Activated CD4-positive, alpha-beta T cell treated with anti-CD3 and anti-CD28 coated beads for 1 hour (primary cell): ENCODE data around the gene MVB12B.

Source experiments
- DNase-seq: peaks from one replicate; pipeline ENCODE4 v3.0.0-alpha.2; 2020

MVB12B gene

GRCh38 chr9:126411948-126412284 lies 85.3 kb downstream of the MVB12B start:
- no peak for DNase-seq

DNA sequence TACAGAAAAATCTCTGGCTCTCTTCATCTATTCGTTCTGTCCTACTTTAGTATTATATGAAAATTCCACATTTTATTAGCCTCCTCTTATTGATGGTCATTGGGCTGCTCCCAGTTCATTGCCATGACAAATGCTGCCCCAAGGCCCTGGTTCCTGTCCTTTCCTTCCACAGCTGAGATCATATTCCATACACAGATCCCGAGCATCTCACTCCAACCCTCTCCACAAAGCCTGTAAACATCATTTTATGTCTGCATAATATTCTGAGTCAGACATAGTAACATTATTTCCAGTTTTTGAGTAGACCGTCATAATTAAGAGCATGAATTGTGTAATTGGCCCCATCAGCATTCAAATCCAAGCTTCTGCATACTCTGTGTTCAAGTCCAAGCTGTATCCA lies 86.3 kb downstream of the MVB12B start:
- DNase-seq: no peak

GRCh38 chr9:126413391-126414068 lies 86.9 kb downstream of the MVB12B start:
- no peak for DNase-seq

- DNase-seq: no peak
These were observed 89.2 kb downstream of the MVB12B start for GRCh38 chr9:126415741-126416370.

GRCh38 chr9:126417043-126417442 lies 90.4 kb downstream of the MVB12B start:
- no peak for DNase-seq

- DNase-seq: no peak
These were observed 91.1 kb downstream of the MVB12B start for GRCh38 chr9:126417684-126418083.

DNA sequence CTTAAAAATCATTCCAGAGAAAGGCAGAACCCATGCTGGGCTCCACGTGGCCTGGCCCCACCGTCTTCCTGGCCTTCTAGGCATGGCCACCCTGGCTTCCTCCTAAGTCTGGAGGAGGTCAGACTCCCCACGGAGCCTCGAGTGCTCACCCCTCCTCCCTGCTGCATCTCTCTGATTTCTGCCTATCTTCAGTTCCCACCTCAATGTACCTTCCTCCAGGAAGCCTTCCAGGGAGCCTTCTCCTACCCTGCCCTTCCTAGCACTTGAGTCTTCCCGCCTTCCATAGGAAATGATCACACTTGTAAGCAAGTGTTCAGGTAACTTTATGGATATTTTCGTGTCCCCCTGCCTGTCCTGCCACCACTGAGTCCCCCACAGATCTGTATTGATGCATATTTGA lies 92.0 kb downstream of the MVB12B start:
- DNase-seq: no peak

- no peak for DNase-seq
These were observed 92.8 kb downstream of the MVB12B start for GRCh38 chr9:126419475-126419874.

DNA sequence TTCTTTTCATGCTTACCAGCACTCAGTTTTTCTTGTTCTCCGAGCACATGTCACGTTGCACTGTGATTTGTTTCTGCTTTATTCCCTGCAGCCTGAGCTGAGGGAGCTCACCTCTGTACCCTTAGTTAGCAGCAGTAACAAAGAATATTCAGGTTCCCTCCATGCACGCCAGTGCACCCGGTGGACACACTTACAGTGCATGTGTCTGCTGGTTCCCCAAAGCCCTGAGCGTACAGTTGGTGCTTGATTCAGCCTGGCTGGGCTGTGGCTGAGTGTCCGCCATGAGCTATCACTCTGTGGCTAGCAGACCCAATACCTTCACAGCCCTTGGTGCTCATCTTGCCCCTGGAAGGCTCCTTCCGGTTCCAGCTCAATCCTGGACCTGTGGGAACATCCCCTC lies 93.5 kb downstream of the MVB12B start:
- DNase-seq: no peak

DNA sequence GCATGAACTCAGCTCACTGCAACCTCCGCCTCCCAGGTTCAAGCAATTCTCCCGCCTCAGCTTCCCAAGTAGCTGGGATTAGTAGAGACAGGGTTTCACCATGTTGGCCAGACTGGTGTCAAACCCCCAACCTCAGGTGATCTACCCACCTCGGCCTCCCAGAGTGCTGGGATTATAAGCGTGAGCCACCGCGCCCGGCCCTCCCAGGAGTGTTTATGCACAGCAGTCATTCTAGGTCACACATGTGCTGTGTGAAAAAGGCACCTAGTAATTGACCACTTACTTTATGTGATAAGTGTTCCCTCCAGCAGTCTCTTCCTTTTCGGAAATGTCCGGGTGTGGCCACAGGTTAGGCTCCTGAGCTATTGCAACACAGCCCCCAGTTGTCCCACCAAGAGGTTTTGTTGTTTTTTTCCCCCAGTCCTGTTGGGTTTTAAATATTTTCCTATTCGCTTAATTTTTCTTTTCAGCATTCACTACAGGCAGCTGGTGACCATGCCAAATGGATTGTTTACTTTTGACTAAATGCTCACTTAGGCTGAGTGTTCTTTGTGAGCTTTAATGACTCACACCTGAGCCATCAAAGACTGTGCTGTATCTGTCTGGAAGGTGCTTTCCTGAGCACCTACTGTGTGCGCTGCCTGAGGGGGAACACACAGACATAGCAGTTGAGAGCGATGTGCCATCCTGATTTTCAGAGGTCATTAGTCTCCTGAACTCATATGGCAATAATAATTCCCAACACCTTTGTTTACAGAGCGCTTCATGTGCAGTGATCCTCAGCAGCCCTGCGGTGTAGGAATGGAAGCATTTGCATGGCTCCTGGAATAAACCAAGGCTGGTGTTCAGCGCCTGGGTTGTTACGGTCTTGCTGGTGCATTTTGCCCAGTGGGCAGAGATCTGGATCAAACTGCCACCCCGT lies 94.3 kb downstream of the MVB12B start:
- no peak for DNase-seq

DNA sequence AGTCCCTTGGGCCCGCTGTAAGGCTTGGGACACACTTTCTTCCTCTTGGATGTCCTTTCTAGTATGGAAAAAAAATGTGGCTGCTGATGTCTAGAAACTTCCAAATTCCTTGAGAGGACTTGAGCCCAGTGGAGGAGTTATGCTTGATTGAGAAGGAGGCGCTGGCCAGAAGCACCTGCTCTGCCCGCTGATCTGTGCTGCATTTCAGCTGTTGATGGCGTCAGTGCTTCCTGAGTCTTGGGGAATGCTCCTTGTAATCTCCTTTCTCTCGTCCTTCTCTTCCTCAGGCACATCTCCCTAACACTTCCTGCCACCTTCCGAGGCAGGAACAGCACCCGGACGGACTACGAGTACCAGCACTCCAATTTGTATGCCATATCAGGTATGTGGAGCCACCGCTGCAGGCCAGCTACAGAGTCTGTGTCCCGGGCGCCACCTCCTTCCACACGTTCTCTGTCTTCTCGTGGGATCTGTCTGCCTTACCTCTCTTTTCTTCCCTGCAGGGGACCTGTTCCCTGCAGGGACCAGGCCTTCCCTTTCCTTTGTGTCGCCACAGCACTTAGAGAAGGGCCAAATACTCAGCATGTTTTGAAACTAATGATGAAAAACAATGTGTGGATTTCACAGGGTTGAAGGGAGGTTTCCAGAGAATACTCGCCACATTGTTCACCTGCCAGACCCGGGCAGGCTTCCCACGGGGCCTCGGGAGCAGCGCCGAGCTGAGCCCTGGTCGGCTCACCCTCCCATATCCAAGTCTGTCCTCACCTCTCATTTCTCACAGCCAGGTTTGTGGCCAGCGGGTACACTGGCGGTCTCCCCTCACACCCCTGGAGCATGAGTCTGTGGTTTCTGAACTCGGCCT lies 95.2 kb downstream of the MVB12B start:
- DNase-seq: no peak

DNA sequence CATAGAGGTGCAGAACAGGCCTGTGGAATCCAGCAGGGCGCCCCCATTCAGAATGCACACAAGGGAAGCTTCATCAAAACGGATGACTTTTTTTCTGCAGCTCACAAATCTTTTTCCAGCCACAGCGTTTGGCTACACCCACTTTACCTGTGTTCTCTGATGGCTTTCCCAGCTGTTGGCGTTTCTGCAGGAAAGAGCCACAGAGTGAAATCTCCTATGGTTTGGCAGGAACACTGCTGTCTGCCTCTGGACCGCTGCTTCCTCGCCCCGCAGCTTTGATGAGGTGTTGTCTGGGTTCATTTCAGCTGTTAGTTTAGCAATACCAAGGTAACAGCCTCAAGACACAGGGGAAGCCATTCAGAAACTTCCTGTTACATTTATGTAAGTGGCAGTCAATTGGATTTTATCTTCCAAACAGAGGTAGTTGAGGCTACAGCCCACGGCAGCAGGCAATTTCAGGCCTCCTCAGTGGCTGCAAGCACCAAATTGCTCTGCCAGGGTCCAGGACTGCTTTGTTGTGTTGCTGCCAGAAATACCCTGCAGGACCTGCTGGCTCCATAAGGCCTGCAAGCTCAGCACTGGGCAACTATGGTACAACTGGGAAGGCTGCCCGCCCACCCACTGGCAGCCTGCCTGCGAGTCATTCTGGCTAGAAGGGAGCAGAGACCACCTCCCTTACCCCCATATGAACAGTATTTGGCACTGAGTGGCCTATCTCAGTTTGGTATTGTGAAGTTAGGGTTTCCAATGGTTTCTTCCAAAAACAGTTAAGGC lies 96.7 kb downstream of the MVB12B start:
- no peak for DNase-seq

GRCh38 chr9:126423916-126424185 lies 97.2 kb downstream of the MVB12B start:
- no peak for DNase-seq

GRCh38 chr9:126424511-126424910 lies 97.9 kb downstream of the MVB12B start:
- no peak for DNase-seq

DNA sequence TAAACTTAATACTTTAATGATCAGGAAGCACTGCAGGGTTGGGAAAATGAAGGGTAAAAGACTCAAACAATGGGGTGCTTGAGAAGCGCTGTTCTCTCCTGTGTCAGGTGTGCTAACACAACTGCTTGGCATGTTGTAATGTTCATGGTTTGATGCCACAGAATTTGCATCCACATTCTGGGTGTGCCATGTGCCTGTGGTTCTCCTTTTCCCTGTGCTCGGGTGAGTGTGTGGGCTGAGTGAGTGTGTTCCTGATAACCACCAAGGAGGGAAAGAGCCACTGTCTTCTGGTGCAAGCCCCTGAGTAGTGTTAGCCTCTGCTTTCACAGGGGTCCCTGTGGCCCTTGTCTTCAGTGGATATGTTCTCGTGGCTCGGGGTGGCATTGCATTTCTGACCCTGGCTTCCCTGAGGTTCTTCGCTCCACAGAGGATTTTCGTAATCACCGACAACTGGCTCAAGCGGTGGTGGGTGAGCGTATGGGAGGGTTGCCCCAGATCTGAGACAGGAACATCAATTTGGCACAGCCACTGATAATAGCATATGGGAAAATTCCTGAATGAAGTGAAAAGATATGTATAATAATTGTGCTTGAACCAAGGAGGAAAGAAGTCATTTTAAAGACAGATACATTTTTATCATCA lies 102.0 kb downstream of the MVB12B start:
- DNase-seq: no peak

DNA sequence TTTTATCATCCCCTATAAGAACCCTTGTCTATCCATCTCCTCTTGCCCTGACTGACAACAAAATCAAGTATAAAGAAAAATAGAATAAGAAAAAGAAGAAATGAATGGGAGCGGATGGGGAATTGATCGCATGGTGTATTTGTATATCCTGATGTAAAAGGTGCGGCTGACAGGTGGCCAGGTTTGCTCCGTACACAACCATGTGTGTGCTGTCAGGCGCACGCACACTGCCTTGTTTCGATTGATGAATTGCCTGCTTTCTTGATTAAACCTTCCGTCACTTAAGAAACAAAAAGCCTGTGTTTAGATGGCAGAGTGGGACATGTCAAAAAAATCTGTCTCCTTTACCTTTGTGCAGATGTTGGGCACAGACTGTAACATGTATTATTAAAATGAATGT lies 102.6 kb downstream of the MVB12B start:
- DNase-seq: no peak

GRCh38 chr9:126430124-126430523 lies 103.5 kb downstream of the MVB12B start:
- no peak for DNase-seq

DNA sequence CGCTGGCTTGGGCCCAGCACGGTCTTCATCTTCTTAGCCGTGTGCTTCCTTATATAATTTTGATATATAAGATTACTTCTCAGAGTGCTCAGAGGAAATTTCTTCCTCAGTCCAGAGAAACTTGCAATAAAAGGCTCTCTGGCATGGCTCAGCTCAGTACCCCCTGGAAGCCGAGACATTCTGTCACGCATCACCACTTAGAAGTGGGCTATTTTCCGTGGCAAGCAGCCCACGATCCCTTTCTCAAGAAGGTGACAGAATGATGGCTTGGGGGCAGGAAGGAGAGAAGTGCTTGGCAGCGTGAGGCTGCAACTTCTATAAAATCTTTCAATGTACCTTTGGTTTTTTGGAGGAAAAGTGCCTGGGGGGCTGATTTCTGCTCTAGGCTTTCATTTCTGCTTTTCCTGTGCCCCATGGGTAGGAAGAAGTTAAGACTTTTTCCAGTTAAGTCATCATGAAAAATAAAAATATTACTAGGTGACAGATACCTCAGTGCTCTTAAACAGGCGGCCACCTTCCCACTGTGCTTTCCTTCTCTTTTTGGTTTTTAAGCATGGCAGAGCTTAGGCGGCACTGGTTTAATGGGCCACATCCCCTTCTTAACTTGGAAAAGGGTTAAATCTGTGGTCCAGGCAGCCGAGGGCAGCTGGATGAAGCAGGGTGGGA lies 104.6 kb downstream of the MVB12B start:
- DNase-seq: no peak

GRCh38 chr9:126432659-126433058 lies 106.0 kb downstream of the MVB12B start:
- no peak for DNase-seq

DNA sequence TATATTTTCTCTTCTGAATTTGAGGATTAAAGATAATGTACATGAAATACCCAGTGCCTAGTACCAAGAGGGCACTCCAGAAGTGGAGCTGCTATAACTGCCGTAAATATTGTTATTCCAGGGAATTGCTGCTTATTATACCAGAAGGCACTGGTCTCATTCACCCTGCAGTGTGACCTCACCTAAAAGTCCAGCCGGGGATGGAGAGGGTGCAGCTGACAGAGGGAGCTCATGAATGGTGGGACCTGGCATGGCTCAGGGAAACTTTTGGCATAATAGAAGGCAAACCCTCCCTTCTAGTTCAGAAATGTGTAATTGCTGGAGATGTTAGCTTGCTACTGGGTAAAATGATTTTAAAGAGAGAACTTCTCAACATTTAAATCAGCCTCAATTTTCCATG lies 108.5 kb downstream of the MVB12B start:
- DNase-seq: no peak

DNA sequence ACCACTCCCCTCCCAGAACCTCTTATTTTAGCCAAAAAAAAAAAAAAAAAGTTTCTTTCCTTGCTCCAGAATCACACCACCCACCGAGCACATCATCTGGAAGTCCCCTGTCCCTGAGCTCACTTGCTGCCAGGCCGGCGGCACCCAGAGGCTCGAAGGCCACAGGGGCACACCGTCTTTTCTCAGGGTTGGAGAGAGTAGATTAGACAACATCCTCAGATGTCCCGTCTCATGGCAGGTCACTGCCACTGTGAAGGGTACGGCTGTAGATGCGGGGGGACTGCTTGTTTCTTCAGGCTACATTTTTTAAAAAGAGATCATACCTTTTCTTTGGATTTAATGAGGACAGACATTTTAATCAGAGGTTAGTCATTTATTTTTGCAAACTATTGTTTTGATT lies 109.0 kb downstream of the MVB12B start:
- no peak for DNase-seq
